ENCODE data around the gene PKD1L1. TPM values are rescaled to one million over a fixed set of nuclear protein-coding genes. Genes with fewer than 3 reads are reported as not detected.

PKD1L1 gene
- 0.17 TPM in 1 of 2 replicates, not detected in the other for total RNA-seq

GRCh38 chr7:47948141-47948790 lies at the start of gene PKD1L1:
Gene PKD1L1 (minus strand): TSS chr7:47948466. CDS start chr7:47948440, 26 bp downstream.

GRCh38 chr7:47979145-47979831 lies 31.0 kb upstream of the PKD1L1 start, which contains the start of gene HUS1:
Gene HUS1 (minus strand): TSS chr7:47979615. CDS start chr7:47979519, 96 bp downstream.

Other genes with a start within 250 kb of the PKD1L1 start
- gene HUS1, start 31.1 kb upstream of the PKD1L1 start, total RNA-seq: 16.4 and 17.2 TPM in 2 replicates
- not detected in 2 replicates for gene SUN3, start 80.6 kb upstream of the PKD1L1 start, total RNA-seq
- not detected in 2 replicates for gene C7orf57, start 87.1 kb upstream of the PKD1L1 start, total RNA-seq
- 6.0 and 6.5 TPM in 2 replicates for gene UPP1, start 140.8 kb upstream of the PKD1L1 start, total RNA-seq
- gene ABCA13, start 223.0 kb upstream of the PKD1L1 start, total RNA-seq: 2.5 and 5.1 TPM in 2 replicates